Renal cortex interstitium (tissue), 11 donors: Measurements from ENCODE around the gene MYOZ2. TPM values are rescaled to one million over a fixed set of nuclear protein-coding genes. Genes with fewer than 3 reads are reported as not detected.
A peak's percentile ranks its signal among the peaks of the same experiment; 100 is the strongest.
"Not testable (repeated sequence)": the region's sequence is repeated elsewhere in the genome, so short reads cannot be mapped to it uniquely, and the experiment has no call there.

Experiments used
- DNase-seq, 11 donors: peaks; one replicate each; pipeline ENCODE4 v3.0.0-alpha.2; 2013; ENCODE audit warnings: low read depth in 9 of 11, low spot score in 4 of 11; ENCODE audit errors: extremely low read depth in 1 of 11
- polyA plus RNA-seq, 3 donors: library from polyadenylated mRNA; unstranded; fragments of 120-200 nt; gene quantifications; one replicate each; pipeline ENCODE4 v1.2.1, GENCODE V29; 2013; ENCODE audit not compliant: insufficient read length in 3 of 3

The MYOZ2 gene
- polyA plus RNA-seq, 3 donors = 0.28 to 0.57 (median 0.29) TPM

DNA sequence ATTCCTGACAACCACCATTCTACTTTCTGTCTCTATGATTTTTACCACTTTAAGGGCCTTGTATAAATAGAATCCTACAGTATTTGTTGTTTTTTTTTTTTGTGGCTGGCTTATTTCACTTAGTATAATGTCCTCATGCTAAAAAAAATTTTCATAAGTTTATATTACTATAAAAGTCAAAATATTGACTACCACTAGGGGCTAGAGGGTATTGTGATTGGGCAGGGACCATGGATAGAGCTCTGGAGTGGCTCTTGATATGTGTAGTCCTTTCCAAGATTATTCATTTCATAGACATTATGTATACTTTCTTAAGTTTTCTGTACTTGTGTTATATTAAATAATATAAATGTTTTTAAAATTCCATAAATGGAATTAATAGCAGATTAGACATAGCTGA, 34.6 kb downstream of the MYOZ2 start:
- DNase-seq = no peak

DNA sequence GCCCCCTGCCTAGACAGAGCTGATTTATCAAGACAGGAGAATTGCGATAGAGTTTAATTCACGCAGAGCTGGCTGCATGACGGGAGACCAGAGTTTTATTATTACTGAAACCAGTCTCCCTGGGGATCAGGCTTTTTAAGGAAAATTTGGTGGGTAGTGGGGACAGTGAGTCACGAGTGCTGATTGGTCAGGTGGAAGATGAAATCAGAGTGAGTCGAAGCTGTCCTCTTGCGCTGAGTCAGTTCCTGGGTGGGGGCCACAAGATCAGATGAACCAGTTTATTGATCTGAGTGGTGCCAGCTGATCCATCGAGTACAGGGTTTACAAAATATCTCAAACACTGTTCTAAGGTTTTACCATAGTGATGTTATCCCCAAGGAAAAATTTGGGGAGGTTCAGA, 36.6 kb downstream of the MYOZ2 start:
- DNase-seq = no peak

DNA sequence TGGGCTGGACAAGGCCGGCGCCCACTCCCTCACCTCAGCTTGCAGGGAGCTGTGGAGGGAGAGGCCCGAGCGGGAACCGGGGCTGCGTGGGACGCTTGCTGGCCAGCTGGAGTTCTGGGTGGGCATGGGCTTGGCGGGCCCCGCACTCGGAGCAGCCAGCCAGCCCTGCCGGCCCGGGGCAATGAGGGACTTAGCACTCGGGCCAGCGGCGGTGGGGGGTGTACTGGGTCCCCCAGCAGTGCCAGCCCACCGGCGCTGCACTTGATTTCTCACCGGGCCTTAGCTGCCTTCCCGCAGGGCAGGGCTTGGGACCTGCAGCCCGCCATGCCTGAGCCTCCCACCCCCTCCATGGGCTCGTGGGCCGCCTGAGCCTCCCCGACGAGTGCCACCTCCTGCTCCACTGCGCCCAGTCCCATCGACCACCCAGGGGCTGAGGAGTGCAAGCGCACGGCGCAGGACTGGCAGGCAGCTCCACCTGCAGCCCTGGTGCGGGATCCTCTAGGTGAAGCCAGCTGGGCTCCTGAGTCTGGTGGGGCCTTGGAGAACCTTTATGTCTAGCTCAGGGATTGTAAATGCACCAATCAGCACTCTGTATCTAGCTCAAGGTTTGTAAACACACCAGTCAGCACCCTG, 38.2 kb downstream of the MYOZ2 start:
- not testable (repeated sequence) for DNase-seq

DNA sequence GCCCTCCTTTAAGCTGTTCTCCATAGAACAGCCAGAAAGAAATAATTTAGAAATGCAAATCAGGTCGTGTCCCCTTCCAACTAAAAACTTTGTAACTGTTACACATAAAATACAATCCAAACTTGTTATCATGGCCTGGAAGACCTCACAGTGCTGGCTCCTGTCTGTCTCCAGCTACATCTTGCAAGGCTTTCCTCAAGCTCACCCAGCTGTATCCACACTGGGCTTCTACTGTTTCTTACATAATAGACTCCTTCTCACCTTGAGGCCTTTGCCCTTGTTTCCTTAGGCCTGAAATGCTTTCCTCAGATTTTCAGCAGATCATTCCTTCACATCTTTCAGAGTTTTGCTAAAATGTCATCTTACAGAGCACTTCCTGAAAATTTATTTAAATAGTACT, 43.4 kb downstream of the MYOZ2 start:
- no peak for DNase-seq

DNA sequence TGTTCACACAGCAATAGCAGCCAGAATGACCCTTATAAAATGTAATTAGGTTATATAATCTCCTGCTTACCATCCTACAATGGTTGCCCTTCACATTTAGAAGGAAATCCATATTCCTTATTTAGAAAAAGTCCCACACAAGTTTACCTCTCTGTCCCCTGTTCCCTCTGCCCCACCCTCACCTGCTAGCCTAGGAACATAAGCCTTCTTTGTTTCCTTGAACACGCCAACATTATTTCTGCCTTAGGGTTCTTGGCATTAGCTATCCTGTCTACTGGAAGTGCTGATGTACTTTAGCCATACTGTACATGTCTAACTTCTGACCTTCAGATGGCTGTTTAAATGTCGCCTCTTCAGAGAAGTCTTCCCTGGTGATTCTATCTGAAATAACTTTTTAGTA, 48.5 kb downstream of the MYOZ2 start:
- no peak for DNase-seq

DNA sequence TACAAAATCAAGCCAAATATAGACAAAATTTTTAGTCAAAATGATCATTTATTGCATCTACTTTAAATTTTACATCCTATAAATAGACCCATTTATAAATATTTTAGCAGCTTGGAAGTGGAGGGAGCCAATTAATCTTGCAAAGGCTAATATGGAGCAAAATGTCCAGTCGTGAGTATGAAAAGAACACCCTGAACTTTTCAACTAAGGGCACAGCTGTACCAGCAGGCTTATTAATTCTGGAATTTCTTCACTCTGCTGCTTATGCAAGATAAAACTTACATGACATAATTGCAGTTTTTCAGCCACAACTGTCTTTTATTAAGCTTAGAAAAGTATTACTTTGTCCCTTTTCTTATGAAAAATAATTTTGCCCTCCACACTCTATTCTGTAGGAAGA, 54.0 kb downstream of the MYOZ2 start:
- DNase-seq = no peak

DNA sequence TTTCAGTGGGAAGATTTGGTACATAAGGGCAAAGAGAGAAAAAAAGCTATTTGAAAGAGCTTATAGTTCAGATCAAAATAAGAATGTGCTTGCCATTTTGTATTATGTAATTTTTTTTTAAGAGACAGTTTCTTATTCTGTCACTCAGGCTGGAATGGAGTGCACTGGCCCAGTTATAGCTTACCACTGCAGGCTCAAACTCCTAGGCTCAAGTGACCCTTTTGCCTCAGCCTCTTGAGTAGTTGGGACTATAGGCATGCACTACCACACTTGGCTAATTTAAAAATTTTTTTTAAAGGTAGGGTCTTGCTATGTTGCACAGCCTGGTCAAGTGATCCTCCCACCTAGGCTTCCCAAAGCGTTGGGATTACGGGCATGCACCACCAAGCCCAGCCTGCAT, 54.7 kb downstream of the MYOZ2 start:
- DNase-seq = no peak

DNA sequence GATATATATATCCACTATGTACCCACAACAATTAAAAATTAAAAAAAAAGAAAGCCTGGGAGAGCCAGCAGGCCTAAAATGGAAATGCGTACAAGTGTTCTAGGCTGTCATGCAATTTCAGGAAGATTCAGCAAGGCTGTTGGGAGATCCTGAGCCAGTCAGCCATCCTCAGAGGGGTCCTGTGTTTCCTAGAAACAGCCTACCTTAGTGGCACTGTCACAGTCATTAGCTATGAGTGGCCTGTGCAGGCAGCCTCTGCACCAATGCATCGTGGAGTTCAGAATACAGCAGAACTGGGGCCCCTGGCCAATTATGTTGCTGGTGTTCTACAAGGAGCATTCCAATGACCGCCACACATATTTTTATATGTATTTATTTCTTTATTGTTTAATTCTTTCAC, 55.9 kb downstream of the MYOZ2 start:
- DNase-seq = no peak

DNA sequence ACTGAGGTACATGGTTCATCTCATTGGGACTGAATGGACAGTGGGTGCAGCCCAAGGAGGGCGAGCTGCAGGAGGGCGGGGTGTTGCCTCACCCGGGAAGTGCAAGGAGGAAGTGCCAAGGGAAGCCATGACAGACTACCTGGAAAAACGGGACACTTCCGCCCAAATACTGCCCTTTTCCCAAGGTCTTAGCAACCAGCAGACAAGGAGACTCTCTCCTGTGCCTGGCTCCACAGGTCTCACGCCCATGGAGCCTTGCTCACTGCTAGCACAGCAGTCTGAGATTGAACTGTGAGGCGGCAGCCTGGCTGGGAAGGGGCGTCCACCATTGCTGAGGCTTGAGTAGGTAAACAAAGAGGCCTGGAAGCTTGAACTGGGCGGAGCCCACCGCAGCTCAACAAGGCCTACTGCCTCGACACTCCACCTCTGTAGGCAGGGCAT, 62.2 kb downstream of the MYOZ2 start:
- DNase-seq = no peak

DNA sequence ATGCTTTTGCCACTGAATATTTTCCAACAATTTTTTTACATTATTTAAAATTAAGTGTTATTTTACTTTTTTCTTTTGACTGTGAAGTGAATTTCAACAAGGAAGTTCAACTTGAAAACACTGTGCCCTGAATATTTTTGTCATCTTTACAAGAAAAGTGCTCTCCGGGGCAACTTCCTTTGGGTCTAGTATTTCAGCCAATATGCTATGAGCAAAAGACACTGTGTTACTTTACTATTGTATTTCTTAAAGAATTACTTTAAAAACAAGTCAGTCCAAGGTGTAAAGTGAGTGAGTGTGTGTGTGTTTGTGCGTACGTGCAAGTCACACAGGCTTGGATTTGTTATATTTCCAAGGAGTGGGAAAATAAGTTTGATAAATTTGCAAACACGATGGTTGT, 69.3 kb downstream of the MYOZ2 start:
- DNase-seq = no peak

DNA sequence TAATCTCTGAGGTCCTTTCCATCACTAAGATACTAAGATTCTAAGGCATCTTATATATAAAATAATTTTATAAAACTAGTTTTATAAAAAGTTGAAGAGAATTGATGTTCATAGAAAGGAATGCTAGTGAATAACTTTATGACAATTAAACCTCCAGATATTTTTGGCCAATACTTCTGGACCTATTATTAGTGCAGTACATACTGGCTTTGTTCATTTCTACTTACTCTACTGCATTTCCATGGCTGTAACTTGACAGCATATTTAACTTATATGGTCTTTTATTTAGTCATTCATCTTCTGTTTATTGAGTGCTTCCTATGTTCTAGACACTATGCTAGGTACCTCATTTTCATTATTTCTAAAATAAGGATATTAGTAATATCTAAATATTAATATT, 70.1 kb downstream of the MYOZ2 start:
- no peak for DNase-seq

DNA sequence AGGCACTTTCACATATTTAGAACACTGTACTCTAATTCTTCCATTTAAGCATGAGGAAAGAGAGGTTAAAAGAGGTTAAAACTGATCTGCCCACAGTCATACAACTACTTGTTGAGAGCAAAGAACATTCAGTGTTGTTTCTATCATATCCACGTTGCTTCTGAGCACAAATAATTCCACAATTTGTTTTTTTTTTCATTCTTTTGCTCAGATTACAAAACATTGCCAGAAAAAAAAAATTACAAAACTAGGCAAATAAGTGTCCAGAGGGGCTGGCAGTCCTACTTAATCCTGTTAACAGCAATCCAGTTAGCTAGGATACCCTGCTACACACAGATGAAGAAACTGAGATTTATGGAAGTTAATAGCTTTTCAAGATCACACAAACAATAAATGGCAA, 70.5 kb downstream of the MYOZ2 start:
- no peak for DNase-seq

DNA sequence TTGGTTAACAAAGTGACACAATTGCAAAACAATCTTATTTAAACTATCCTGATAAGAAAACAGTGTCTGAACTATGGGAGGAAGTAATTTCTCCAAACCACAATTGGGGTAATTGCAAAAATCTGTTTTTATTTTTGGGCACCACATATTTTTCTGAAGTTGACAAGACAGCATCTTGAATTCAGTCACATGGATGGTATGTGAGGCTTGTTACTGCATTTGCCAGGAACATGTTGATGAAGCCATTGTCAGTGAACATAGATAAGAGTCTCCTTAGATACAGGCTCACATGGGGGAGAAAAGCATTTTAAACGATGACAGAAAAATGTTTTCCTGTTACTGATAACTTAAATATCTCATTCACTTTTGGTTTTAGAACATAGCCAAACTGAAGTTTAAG, 71.4 kb downstream of the MYOZ2 start:
- DNase-seq = no peak

DNA sequence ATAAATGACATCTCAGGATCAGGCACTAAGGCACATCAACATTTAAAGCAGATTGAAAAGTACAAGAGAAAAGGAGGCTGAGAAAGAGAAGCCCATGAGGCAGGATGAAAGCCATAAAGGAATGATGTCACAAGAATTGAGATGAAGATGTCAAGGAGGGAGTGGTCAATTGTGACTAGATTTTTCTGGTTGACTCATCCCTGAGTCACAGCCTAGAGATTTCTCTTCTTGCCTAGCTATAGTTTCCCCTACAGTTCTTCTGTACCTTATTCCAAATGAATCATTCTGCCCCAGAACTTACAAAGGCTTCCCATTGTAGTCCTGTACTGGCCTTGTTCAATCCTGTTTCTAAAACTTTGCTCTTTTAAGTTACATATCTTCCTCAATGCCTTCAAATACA, 73.4 kb downstream of the MYOZ2 start:
- DNase-seq = no peak

DNA sequence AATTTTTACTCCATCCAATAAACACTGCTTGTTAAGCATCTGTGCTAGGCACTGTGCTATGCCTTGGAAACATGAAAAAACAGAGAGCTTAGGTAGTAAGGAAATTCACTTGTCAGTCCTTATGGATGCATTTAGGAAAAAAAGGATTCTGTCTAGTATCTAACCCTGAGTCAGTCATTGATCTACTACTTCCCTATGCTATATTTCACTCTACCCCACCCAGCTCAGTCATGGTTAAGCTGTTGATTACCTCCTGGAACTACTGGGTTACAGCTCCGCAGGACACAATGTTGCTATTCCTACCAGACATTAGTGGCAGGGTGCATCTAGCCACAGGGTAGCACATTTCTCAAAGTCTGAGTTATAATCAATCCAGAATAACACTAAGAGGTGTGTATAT, 74.0 kb downstream of the MYOZ2 start:
- no peak for DNase-seq

DNA sequence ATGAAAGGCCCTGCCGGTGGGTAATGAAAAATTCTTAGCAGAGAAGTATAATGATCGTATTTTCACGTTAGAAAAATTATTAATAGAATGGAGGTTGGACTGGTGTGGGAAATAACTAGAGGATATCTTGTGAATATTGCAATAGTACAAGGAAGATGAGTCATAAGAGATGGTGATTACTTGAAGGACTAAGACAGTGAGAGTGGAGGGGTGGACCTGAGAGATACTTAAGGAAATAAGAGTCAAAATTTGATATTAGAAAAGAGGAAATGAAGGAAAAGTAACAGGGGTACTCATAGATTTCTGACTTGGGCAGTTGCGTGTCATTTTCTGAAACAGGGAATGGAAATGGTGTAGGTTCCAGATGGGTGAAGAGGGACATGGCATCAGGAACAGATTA, 75.1 kb downstream of the MYOZ2 start:
- DNase-seq = no peak

DNA sequence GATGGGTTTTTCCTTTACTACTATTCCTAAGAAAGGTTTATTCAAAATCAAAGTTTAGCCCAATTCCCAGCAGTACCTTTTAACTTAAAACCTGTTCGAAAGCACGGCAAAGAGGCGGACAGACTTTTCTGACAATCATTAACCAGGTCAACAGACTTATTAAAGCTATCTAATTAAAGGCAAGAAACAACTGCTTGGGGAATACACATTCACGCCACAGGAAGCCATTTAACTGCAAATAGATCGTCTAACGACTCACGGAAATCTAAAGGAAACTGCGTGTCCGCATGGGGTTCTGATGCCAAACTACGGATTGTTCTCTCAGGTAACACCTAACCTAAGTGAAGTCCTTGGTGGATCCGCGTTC, 76.2 kb downstream of the MYOZ2 start:
- peak in 4 of 11 donors; percentile 41 to 71 (median 46) for DNase-seq

DNA sequence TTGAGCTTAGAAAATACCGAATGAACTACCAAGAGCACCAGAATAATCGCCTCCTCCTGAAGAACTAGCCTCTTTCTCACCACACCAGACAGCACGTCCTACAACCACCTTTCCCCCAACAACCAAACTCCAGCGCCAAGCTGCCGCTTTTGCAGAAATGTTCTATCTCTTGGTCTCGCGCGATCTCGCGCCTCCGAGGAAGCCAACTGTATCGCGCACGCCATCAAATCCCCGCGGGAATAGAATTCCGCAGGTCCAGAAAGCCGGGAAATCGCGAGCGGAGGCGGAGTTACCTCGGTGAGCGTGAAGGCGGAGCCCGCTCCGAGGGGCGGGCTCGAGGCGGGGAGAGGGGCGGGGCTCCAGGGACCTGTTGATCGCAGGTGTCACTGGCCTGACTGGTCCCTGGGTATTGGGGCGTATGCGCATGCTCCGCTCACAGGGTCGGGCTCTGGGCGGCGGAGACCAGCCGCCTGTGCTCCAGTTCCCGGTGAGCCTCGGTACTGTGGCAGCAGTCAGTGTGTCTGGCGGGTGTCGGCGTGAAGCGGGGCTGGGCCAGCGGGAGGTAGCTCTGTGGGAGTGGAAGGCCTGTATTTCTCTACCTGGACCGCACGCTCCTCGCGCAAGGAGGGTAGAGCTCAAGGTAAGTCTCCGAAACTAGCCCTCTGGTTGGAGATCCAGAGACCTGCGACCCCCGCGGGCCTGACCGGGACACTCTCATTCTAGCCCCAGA, 76.8 kb downstream of the MYOZ2 start, which contains the start of gene USP53:
Gene USP53, plus strand, starts transcription at position 480 of the 730 bp plus-strand sequence. CDS start 27,047 bp downstream, outside the sequence.
- DNase-seq = peak; percentile 93 to 96 (median 94)

DNA sequence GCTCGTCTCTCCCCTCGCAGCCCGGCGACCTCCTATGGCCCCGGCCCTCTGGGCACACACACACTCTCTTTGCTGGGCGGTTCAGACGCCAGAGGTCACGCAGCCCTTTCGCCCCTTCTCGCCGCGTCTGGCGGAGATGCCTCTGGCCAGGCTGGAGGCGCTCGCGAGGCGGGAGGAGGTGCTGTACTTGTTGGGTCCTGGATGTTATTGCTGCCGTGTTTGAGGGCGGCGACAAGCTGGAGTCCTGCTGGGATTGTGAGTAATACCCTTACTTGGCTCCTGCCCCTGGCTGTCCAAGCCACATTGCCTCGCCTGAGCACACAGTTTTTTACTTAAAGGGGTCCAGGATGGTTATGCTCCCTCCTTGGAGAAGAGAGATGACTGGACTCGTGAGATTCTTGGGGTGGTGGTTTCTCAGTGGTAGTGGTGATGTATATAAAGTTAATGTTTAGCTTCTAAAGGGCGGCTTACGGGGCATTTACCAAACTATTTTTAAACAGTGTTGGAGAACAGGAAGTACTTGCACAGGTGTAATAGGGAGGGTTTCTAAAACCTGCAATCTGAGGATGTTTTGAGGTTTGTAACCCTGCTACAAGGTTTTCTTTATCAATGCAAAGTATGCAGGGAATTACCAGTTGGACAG, 77.5 kb downstream of the MYOZ2 start:
- DNase-seq = peak; percentile 40 to 70 (median 51)

DNA sequence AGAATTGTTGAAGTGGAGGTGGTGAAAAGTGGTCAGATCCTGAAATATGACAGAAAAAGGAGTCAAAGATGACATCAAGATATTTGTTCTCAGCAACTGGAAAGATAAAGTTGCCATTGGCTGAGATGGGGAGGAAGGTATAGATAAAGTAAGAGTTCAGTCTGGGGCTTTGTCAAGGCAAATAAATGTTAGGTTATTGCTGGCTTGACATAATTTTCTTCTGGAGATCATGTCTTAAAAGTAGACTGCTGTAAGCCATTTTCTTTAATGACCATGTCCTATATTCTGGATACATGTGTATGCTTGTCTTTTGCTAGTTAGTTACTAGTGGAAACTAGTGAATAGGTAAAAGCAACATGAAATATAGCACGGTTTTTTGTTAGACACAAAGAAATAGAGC, 82.5 kb downstream of the MYOZ2 start:
- no peak for DNase-seq
